ENCODE results near the gene C10orf90.

Gene C10orf90

GRCh38 chr10:126500866-126501265 is 169.6 kb downstream of the C10orf90 start:
- TF ChIP-seq ZBTB49 (tag by site-specific recombination; IDR thresholded peaks at IDR 0.05; ENCODE audit: low read depth) (no peak), ZNF639 (tag by site-specific recombination; IDR thresholded peaks at IDR 0.05) (no peak), ZNF202 (tag by site-specific recombination; IDR thresholded peaks at IDR 0.05; ENCODE audit: borderline replicate concordance) (no peak), ZNF292 (tag by site-specific recombination; IDR thresholded peaks at IDR 0.05; ENCODE audit: borderline replicate concordance, low read depth) (no peak), KLF7 (tag by site-specific recombination; IDR thresholded peaks at IDR 0.05; ENCODE audit: borderline replicate concordance) (no peak), ZBTB26 (tag by site-specific recombination; optimal IDR thresholded peaks at IDR 0.05) (no peak), SP3 (tag by site-specific recombination; IDR thresholded peaks at IDR 0.05) (no peak), ZNF37A (tag by site-specific recombination; IDR thresholded peaks at IDR 0.05) (no peak), ZNF391 (tag by site-specific recombination; IDR thresholded peaks at IDR 0.05; ENCODE audit: borderline replicate concordance, low read depth) (no peak), KLF16 (tag by site-specific recombination; IDR thresholded peaks at IDR 0.05) (no peak), MEIS1 (CRISPR knock-in tag; IDR thresholded peaks at IDR 0.05; ENCODE audit: borderline replicate concordance) (no peak), ZNF311 (tag by site-specific recombination; IDR thresholded peaks at IDR 0.05; ENCODE audit: borderline replicate concordance) (no peak), HOXC10 (CRISPR knock-in tag; IDR thresholded peaks at IDR 0.05) (no peak), ZNF221 (tag by site-specific recombination; IDR thresholded peaks at IDR 0.05; ENCODE audit: borderline replicate concordance) (no peak)
- Histone ChIP-seq H3K36me3 (ENCODE audit: control insufficient read depth in 2 of 2, insufficient read depth in 1 of 2, low read length in 2 of 2) (no peaks in the 10 kb centered on the region), H3K27ac (ENCODE audit: extremely low read depth, low read depth, low read length) (no peak overlapping the region), H3K9me3 (ENCODE audit: control insufficient read depth, insufficient read depth, low read depth, low read length) (no peaks in the 10 kb centered on the region), H3K4me3 (ENCODE audit: low read depth, low read length) (no peak overlapping the region), H3K4me1 (ENCODE audit: control insufficient read depth, insufficient read depth, low read length) (no peaks in the 10 kb centered on the region)
- POLR2A ChIA-PET: no interaction called here
- CTCF ChIA-PET: interaction anchor here (0.6 to 1.4 kb wide), 4 partner anchors 45 to 341 kb away, joined by 3 to 4 read pairs (median 3); no protein-coding TSS in a partner anchor

- no peaks in the 10 kb centered on the region for H3K36me3 ChIP-seq (ENCODE audit: control insufficient read depth in 2 of 2, insufficient read depth in 1 of 2, low read length in 2 of 2)
- no peak overlapping the region for H3K27ac ChIP-seq (ENCODE audit: extremely low read depth, low read depth, low read length)
- H3K4me1 ChIP-seq (ENCODE audit: control insufficient read depth, insufficient read depth, low read length): no peaks in the 10 kb centered on the region
- no peak overlapping the region for H3K4me3 ChIP-seq (ENCODE audit: low read depth, low read length)
- H3K9me3 ChIP-seq (ENCODE audit: control insufficient read depth, insufficient read depth, low read depth, low read length): no peaks in the 10 kb centered on the region
- POLR2A ChIA-PET: no interaction called here
- CTCF ChIA-PET: interaction anchor here (0.6 kb wide), 1 partner anchor 45 kb away, joined by 3 read pairs; no protein-coding TSS in a partner anchor
- TF ChIP-seq ZNF24 (tag by site-specific recombination; IDR thresholded peaks at IDR 0.05) (peak; percentile 50; the same call in 1 of the 2 replicates), ZNF747 (tag by site-specific recombination; IDR thresholded peaks at IDR 0.05) (no peak), ZNF280C (tag by site-specific recombination; IDR thresholded peaks at IDR 0.05) (no peak), ZNF692 (tag by site-specific recombination; IDR thresholded peaks at IDR 0.05) (peak; percentile 67), GLI2 (tag by site-specific recombination; IDR thresholded peaks at IDR 0.05; ENCODE audit: borderline replicate concordance, low read depth) (peak; percentile 79; the same call in 1 of the 2 replicates), ZNF843 (tag by site-specific recombination; IDR thresholded peaks at IDR 0.05) (peak; percentile 49; the same call in 1 of the 2 replicates), OSR2 (tag by site-specific recombination; IDR thresholded peaks at IDR 0.05) (peak; percentile 46; the same call in 1 of the 2 replicates), FEZF1 (tag by site-specific recombination; IDR thresholded peaks at IDR 0.05) (peak; percentile 58; the same call in 1 of the 2 replicates), GFI1B (tag by site-specific recombination; IDR thresholded peaks at IDR 0.05) (no peak), INSM2 (tag by site-specific recombination; IDR thresholded peaks at IDR 0.05) (0 out of 2 replicates have a peak, but pooled peaks have one; percentile 76), SCRT2 (tag by site-specific recombination; IDR thresholded peaks at IDR 0.05) (no peak), ZNF626 (tag by site-specific recombination; IDR thresholded peaks at IDR 0.05) (no peak)
Measured at GRCh38 chr10:126500185-126500584, 170.3 kb downstream of the C10orf90 start.

Measured in HEK293 (cell line).